ENCODE results near the gene CCNL1. TPM values are rescaled to one million over a fixed set of nuclear protein-coding genes. Genes with fewer than 3 reads are reported as not detected.
A peak's percentile ranks its signal among the peaks of the same experiment; 100 is the strongest.

The CCNL1 gene
- total and polyA plus RNA-seq, 2 donors (not counting 3 experiments of a cell fraction or from before 2014, with no cell fraction given): 119 to 137 TPM

DNA sequence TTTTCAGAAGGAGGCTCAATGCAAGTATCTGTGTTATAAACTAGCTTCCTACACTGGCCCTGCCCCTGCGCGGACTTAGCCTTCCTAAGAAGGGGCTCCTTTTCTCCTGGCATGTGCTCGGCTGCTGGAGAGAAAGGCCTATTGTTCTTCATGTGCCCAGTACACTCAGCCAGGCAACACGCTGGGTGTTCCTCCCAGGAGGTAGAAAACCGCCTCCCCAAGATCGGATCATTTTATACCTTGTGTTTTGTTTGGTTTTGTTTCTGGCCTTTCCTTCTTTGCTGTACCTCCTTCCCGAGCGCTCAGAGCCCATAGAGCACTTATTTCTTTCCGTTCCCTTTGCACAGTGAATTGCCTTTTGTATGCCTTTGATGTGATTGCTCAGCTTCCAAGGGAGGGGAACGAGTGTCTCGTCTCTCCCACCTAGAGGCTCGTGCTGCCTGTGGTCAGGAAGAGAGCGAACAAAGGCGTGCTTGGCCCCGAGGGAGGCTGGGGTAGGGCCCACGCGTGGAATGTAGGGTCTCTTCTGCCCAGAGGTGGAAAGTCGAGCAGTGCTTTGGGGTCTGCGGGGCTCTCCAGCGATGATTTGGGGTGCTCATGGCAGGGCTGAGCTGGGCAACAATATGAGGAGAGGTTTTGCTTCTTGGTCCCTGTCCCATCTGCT lies 30.0 kb downstream of the CCNL1 start:
- DNase-seq (ENCODE audit: low read depth, low spot score) (peak; percentile 41), FAIRE-seq (no peak)
- BruUV-seq (replicated peaks): no TSS peak
- Histone ChIP-seq H3K36me3 (ENCODE audit: control insufficient read depth in 2 of 2, extremely low read depth in 1 of 2, insufficient read depth in 2 of 2, low read length in 2 of 2) (no peaks in the 10 kb centered on the region), H3K9ac (replicated peaks; ENCODE audit: extremely low read depth, insufficient read depth, low read length) (no peak overlapping the region), H3K9me3 (replicated peaks; ENCODE audit: control insufficient read depth, insufficient read depth, low read length) (no peaks in the 10 kb centered on the region), H3K27me3 (ENCODE audit: control insufficient read depth in 2 of 2, insufficient read depth in 2 of 2, low read length in 2 of 2) (no peaks in the 10 kb centered on the region), H2AFZ (ENCODE audit: low read depth, low read length) (peak overlapping the region; percentile 94), H3K4me3 (replicated peaks in 1 of 3; ENCODE audit: insufficient read depth in 1 of 3, low read depth in 1 of 3, low read length in 3 of 3) (no peak overlapping the region), H3K9me1 (replicated peaks; ENCODE audit: control insufficient read depth, extremely low read depth, insufficient read depth, low read length) (no peaks in the 10 kb centered on the region), H3K79me2 (ENCODE audit: control insufficient read depth, insufficient read depth, low read length) (no peaks in the 10 kb centered on the region), H3K4me2 (ENCODE audit: insufficient read depth, low read length) (peak overlapping the region; percentile 44), H3K4me1 (ENCODE audit: control insufficient read depth, extremely low read depth, insufficient read depth, low read length) (peaks cover 39% of the 10 kb centered on the region), H3K27ac (ENCODE audit: insufficient read depth, low read depth, low read length) (peak overlapping the region; percentile 60), H4K20me1 (replicated peaks; ENCODE audit: control insufficient read depth, extremely low read depth, insufficient read depth, low read length) (no peaks in the 10 kb centered on the region)
- TF ChIP-seq POLR2AphosphoS5 (IDR thresholded peaks at IDR 0.05; ENCODE audit: insufficient read depth, low read depth, low read length): no peak
- TF ChIP-seq GATA2 (IDR thresholded peaks at IDR 0.05; ENCODE audit: insufficient read depth, insufficient read length, low read depth, low read length): no peak
- no peak for TF ChIP-seq FOS (IDR thresholded peaks at IDR 0.05; ENCODE audit: borderline replicate concordance, insufficient read depth, low read length)
- TF ChIP-seq, protein P1, sequence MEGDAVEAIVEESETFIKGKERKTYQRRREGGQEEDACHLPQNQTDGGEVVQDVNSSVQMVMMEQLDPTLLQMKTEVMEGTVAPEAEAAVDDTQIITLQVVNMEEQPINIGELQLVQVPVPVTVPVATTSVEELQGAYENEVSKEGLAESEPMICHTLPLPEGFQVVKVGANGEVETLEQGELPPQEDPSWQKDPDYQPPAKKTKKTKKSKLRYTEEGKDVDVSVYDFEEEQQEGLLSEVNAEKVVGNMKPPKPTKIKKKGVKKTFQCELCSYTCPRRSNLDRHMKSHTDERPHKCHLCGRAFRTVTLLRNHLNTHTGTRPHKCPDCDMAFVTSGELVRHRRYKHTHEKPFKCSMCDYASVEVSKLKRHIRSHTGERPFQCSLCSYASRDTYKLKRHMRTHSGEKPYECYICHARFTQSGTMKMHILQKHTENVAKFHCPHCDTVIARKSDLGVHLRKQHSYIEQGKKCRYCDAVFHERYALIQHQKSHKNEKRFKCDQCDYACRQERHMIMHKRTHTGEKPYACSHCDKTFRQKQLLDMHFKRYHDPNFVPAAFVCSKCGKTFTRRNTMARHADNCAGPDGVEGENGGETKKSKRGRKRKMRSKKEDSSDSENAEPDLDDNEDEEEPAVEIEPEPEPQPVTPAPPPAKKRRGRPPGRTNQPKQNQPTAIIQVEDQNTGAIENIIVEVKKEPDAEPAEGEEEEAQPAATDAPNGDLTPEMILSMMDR (IDR thresholded peaks at IDR 0.05; ENCODE audit: extremely low read depth in 1 of 2, insufficient read depth in 1 of 2, low read depth in 1 of 2, low read length in 2 of 2): no peak
- no peak for TF ChIP-seq EZH2 (IDR thresholded peaks at IDR 0.05; ENCODE audit: borderline replicate concordance, low read depth, low read length, severe bottlenecking)
- no peak for TF ChIP-seq MYC (IDR thresholded peaks at IDR 0.05; ENCODE audit: low read depth, low read length)
- no peak for TF ChIP-seq JUN (IDR thresholded peaks at IDR 0.05; ENCODE audit: borderline replicate concordance, insufficient read depth, insufficient read length, low read depth)
- TF ChIP-seq, protein P2, sequence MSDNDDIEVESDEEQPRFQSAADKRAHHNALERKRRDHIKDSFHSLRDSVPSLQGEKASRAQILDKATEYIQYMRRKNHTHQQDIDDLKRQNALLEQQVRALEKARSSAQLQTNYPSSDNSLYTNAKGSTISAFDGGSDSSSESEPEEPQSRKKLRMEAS (IDR thresholded peaks at IDR 0.05; ENCODE audit: insufficient read depth, insufficient read length): no peak
- no peak for TF ChIP-seq POLR2A (IDR thresholded peaks at IDR 0.05; ENCODE audit: low read depth, low read length)
- CTCF ChIA-PET: interaction anchor here (0.6 to 4.3 kb wide), 11 partner anchors 8 to 979 kb away, joined by 3 to 42 read pairs (median 4); no protein-coding TSS in a partner anchor
- POLR2A ChIA-PET: no interaction called here
- dilution Hi-C loops (cut with MboI; ENCODE audit: extremely low pct_ligation_motif_present, low sequenced_read_pairs) (loop anchor here (25.0 kb wide), 1 partner anchor 443 kb away; no protein-coding TSS in a partner anchor), intact Hi-C loops (cut with micrococcal nuclease) (loop anchor here (1.0 to 5.0 kb wide), 9 partner anchors 41 to 980 kb away; partner anchors contain the start of genes LEKR1 and TIPARP)

Data from endothelial cell of umbilical vein (primary cell).